Endothelial cell of umbilical vein (primary cell): ENCODE measurements around the gene FRMD6.

Source experiments
- CTCF ChIP-seq, 2 donors: IDR thresholded peaks; 1 replicate in 1 of 2; 2 replicates in 1 of 2; pipeline ENCODE4 v1.5.1; 2011; ENCODE audit warnings: low read length in 2 of 2, mild to moderate bottlenecking in 2 of 2, moderate library complexity in 2 of 2, control low read depth in 1 of 2, inconsistent platforms in 1 of 2, low read depth in 1 of 2; ENCODE audit not compliant: insufficient read depth in 1 of 2; ENCODE audit errors: extremely low read depth in 1 of 2
- EZH2 ChIP-seq: IDR thresholded peaks from 2 replicates; pipeline ENCODE4 v1.6.1; 2012; ENCODE audit warnings: borderline replicate concordance, low read depth, mild to moderate bottlenecking, moderate library complexity, low read length, inconsistent platforms; ENCODE audit not compliant: severe bottlenecking
- GATA2 ChIP-seq: IDR thresholded peaks from 2 replicates; pipeline ENCODE4 v1.7.0; 2011; ENCODE audit warnings: low read depth, mild to moderate bottlenecking, moderate library complexity, mixed read lengths, low read length; ENCODE audit not compliant: insufficient read length, insufficient read depth
- JUN ChIP-seq: IDR thresholded peaks from 2 replicates; pipeline ENCODE4 v1.6.1; 2011; ENCODE audit warnings: borderline replicate concordance, low read depth; ENCODE audit not compliant: insufficient read length, insufficient read depth
- MYC ChIP-seq: IDR thresholded peaks from one replicate; pipeline ENCODE4 v1.6.1; 2011; ENCODE audit warnings: mild to moderate bottlenecking, low read depth, low read length
- POLR2A ChIP-seq: IDR thresholded peaks from 2 replicates; pipeline ENCODE4 v1.6.1; 2012; ENCODE audit warnings: low read depth, mild to moderate bottlenecking, control low read depth, low read length
- POLR2AphosphoS5 ChIP-seq: IDR thresholded peaks from 2 replicates; pipeline ENCODE4 v1.6.1; 2012; ENCODE audit warnings: low read depth, mild to moderate bottlenecking, control low read depth, low read length, moderate library complexity; ENCODE audit not compliant: insufficient read depth
- TF ChIP-seq, protein P1 (sequence below): IDR thresholded peaks from 2 replicates; pipeline ENCODE4 v1.6.1; 2011; ENCODE audit not compliant: insufficient read depth, insufficient read length

DNA sequence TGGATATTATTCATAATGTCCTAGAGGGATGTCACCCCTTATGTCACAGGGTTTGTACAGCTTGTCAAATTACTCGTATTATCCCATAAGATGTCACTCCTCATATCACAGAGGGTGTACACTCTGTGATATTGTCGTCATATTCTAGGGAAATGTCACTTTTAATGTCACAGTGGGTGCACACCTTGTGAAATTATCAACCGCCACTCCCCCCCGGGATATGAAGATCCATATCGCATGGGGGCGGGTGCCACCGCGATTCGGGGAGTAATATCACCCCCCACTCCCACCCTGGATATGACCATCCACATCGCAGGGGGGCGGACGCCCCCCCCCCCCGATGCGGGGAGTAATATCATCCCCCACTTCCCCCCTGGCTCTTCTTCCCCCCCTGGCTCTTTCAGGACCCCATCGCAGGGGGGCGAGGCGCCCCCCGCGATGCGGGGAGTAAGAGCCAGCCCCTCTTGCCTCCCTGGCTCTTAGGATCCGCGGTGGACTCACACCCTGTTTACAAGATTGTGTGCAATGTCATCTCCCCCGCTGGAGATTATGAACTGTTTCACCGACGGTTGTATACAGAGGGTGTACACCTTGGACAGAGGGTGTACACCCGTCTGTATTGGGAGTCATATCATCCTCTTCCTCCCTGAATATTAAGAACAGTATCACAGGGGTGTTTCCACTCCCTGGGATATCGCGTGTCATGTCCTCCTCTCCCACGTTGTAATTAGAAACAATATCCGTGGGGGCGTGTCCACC, 92.8 kb downstream of the FRMD6 start:
- TF ChIP-seq CTCF (IDR thresholded peaks at IDR 0.05; ENCODE audit: extremely low read depth in 1 of 2, insufficient read depth in 1 of 2, low read depth in 1 of 2, low read length in 2 of 2) (no peak), EZH2 (no peak), POLR2AphosphoS5 (no peak), POLR2A (no peak), MYC (no peak), JUN (no peak), GATA2 (no peak)
- TF ChIP-seq, protein P1, sequence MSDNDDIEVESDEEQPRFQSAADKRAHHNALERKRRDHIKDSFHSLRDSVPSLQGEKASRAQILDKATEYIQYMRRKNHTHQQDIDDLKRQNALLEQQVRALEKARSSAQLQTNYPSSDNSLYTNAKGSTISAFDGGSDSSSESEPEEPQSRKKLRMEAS, result no peak
